SU-DHL-6 (cell line): ENCODE results near the gene PAQR3.
A peak's percentile ranks its signal among the peaks of the same experiment; 100 is the strongest.

Source experiments
- H2AFZ ChIP-seq: fragments of 200-600 bp; sonication (generic); 2 replicates; pipeline ENCODE4 v1.6.1; 2014; ENCODE audit warnings: low read depth, mild to moderate bottlenecking, moderate library complexity, mixed read lengths, antibody characterized with exemption, low read length; ENCODE audit not compliant: severe bottlenecking
- H3F3A ChIP-seq: fragments of 200-600 bp; shearing (Covaris generic); 2 replicates; pipeline ENCODE4 v1.6.0; 2016; ENCODE audit warnings: antibody characterized with exemption, mild to moderate bottlenecking; ENCODE audit not compliant: insufficient read depth
- H3K27ac ChIP-seq: fragments of 200-600 bp; sonication (generic); 2 replicates; pipeline ENCODE4 v1.5.1; 2016; ENCODE audit warnings: low read depth, mild to moderate bottlenecking, low read length, moderate library complexity, mixed read lengths
- H3K27me3 ChIP-seq: fragments of 200-600 bp; sonication (generic), shearing (Covaris generic); 2 replicates; pipeline ENCODE4 v1.6.0; 2014; ENCODE audit warnings: mild to moderate bottlenecking, low read length
- H3K36me3 ChIP-seq: fragments of 200-600 bp; sonication (generic); 2 replicates; pipeline ENCODE4 v1.6.1; 2014; ENCODE audit warnings: mild to moderate bottlenecking, low read length, mixed read lengths
- H3K4me2 ChIP-seq: fragments of 300-600, 200-600 bp; shearing (Covaris generic), sonication (generic); 2 replicates; pipeline ENCODE4 v1.6.0; 2014; ENCODE audit warnings: low read length, low read depth, mild to moderate bottlenecking; ENCODE audit not compliant: poor library complexity, severe bottlenecking
- H3K4me3 ChIP-seq: fragments of 200-600 bp; sonication (generic); 2 replicates; pipeline ENCODE4 v1.5.1; 2014; ENCODE audit warnings: antibody characterized with exemption, low read length, mild to moderate bottlenecking, mixed read lengths; ENCODE audit not compliant: insufficient read depth, poor library complexity, severe bottlenecking
- H3K79me2 ChIP-seq: fragments of 200-600 bp; sonication (generic); 2 replicates; pipeline ENCODE4 v1.6.1; 2014; ENCODE audit warnings: mild to moderate bottlenecking, low read length, moderate library complexity; ENCODE audit not compliant: insufficient read depth
- H3K9ac ChIP-seq: fragments of 200-600 bp; sonication (generic); 2 replicates; pipeline ENCODE4 v1.7.0; 2014; ENCODE audit warnings: mild to moderate bottlenecking, low read length
- H3K9me2 ChIP-seq: fragments of 200-600 bp; sonication (generic); replicated peaks from 2 replicates; pipeline ENCODE4 v1.6.1; 2014; ENCODE audit warnings: low read length; ENCODE audit not compliant: insufficient read depth
- H3K9me3 ChIP-seq: fragments of 200-600 bp; sonication (generic); 2 replicates; pipeline ENCODE4 v1.6.1; 2014; ENCODE audit warnings: low read length, mixed read lengths; ENCODE audit not compliant: insufficient read depth
- H4K20me1 ChIP-seq: fragments of 200-600 bp; sonication (generic); 2 replicates; pipeline ENCODE4 v1.6.1; 2014; ENCODE audit warnings: low read depth, mild to moderate bottlenecking, antibody characterized with exemption, low read length, moderate library complexity, mixed read lengths
- CTCF ChIP-seq: fragments of 200-600 bp; sonication (generic); IDR thresholded peaks from one replicate; pipeline ENCODE4 v1.5.1; 2017; ENCODE audit warnings: antibody characterized with exemption, mild to moderate bottlenecking, low read length, moderate library complexity; ENCODE audit not compliant: insufficient read depth, poor library complexity, severe bottlenecking
- EZH2phosphoT487 ChIP-seq: fragments of 200-600 bp; sonication (generic), shearing (Covaris generic); conservative IDR thresholded peaks from 2 replicates; pipeline ENCODE4 v1.6.1; 2018; ENCODE audit warnings: mild to moderate bottlenecking, antibody characterized with exemption, low read length, moderate library complexity, mixed read lengths

PAQR3 gene

GRCh38 chr4:78939667-78940008 lies 400 bp upstream of the PAQR3 start:
- TF ChIP-seq CTCF (no peak), EZH2phosphoT487 (no peak)
- peak overlapping the region; percentile 97 for H2AFZ ChIP-seq
- H3K9me2 ChIP-seq, result no peaks in the 10 kb centered on the region
- peak overlapping the region; percentile 67 for H3K9ac ChIP-seq
- H4K20me1 ChIP-seq, result no peaks in the 10 kb centered on the region
- H3K79me2 ChIP-seq, result no peaks in the 10 kb centered on the region
- no peaks in the 10 kb centered on the region for H3K36me3 ChIP-seq
- no peak overlapping the region for H3K27ac ChIP-seq
- peak overlapping the region; percentile 59 for H3K4me3 ChIP-seq
- H3K4me2 ChIP-seq, result peak overlapping the region; percentile 94
- H3K9me3 ChIP-seq, result no peaks in the 10 kb centered on the region
- H3K27me3 ChIP-seq, result no peaks in the 10 kb centered on the region
- H3F3A ChIP-seq, result no peaks in the 10 kb centered on the region

- peak overlapping the region; percentile 84 for H3K4me2 ChIP-seq
- H3K9me3 ChIP-seq, result no peaks in the 10 kb centered on the region
- no peaks in the 10 kb centered on the region for H3K36me3 ChIP-seq
- H3K27ac ChIP-seq, result no peak overlapping the region
- TF ChIP-seq EZH2phosphoT487, result no peak
- no peak for TF ChIP-seq CTCF
- H3K79me2 ChIP-seq, result no peaks in the 10 kb centered on the region
- peak overlapping the region; percentile 80 for H2AFZ ChIP-seq
- peak overlapping the region; percentile 69 for H3K4me3 ChIP-seq
- H3K27me3 ChIP-seq, result no peaks in the 10 kb centered on the region
- no peaks in the 10 kb centered on the region for H4K20me1 ChIP-seq
- H3K9me2 ChIP-seq, result no peaks in the 10 kb centered on the region
- no peaks in the 10 kb centered on the region for H3F3A ChIP-seq
- peak overlapping the region; percentile 67 for H3K9ac ChIP-seq
Observed at GRCh38 chr4:78938474-78938867, 767 bp downstream of the PAQR3 start.

GRCh38 chr4:78937837-78938236 lies 1.4 kb downstream of the PAQR3 start:
- Histone ChIP-seq H3K4me3 (no peak overlapping the region), H3K4me2 (peak overlapping the region; percentile 84), H3K79me2 (no peaks in the 10 kb centered on the region), H2AFZ (no peak overlapping the region), H3K9me3 (no peaks in the 10 kb centered on the region), H3K9ac (no peak overlapping the region), H3K27ac (no peak overlapping the region), H3K9me2 (no peaks in the 10 kb centered on the region), H3K36me3 (no peaks in the 10 kb centered on the region), H3F3A (no peaks in the 10 kb centered on the region), H4K20me1 (no peaks in the 10 kb centered on the region), H3K27me3 (no peaks in the 10 kb centered on the region)
- no peak for TF ChIP-seq EZH2phosphoT487

- Histone ChIP-seq H4K20me1 (no peaks in the 10 kb centered on the region), H3K27ac (no peak overlapping the region), H3K27me3 (no peaks in the 10 kb centered on the region), H3K9me2 (no peaks in the 10 kb centered on the region), H3K9me3 (no peaks in the 10 kb centered on the region), H3K36me3 (no peaks in the 10 kb centered on the region), H3K79me2 (no peaks in the 10 kb centered on the region), H3F3A (no peaks in the 10 kb centered on the region), H2AFZ (no peak overlapping the region), H3K4me2 (no peak overlapping the region), H3K4me3 (no peak overlapping the region), H3K9ac (no peak overlapping the region)
- no peak for TF ChIP-seq CTCF
- TF ChIP-seq EZH2phosphoT487, result no peak
Observed at GRCh38 chr4:78936989-78937388, 2.2 kb downstream of the PAQR3 start.
